Right forelimb (tissue), 1 donor: ENCODE measurements around the gene TTC7B.
A peak's percentile ranks its signal among the peaks of the same experiment; 100 is the strongest.

Experiments used
- DNase-seq: peaks from one replicate; pipeline ENCODE4 v3.0.0-alpha.2; 2018

The TTC7B gene

GRCh38 chr14:90499908-90500664 is 316.1 kb downstream of the TTC7B start:
- peak; percentile 39 for DNase-seq

- DNase-seq, result peak; percentile 4
These were observed 317.1 kb downstream of the TTC7B start for GRCh38 chr14:90499121-90499520.

- DNase-seq, result no peak
These were observed 318.0 kb downstream of the TTC7B start for GRCh38 chr14:90498198-90498597.

- no peak for DNase-seq
These were observed 319.9 kb downstream of the TTC7B start for GRCh38 chr14:90496379-90496778.

- DNase-seq, result peak; percentile 77
These were observed 320.6 kb downstream of the TTC7B start for GRCh38 chr14:90495357-90496276.

GRCh38 chr14:90491911-90492531 is 324.2 kb downstream of the TTC7B start:
- no peak for DNase-seq

- DNase-seq, result peak; percentile 80
These were observed 324.9 kb downstream of the TTC7B start for GRCh38 chr14:90491221-90491885.

GRCh38 chr14:90490720-90491050 is 325.5 kb downstream of the TTC7B start:
- no peak for DNase-seq

GRCh38 chr14:90489916-90490719 is 326.1 kb downstream of the TTC7B start:
- DNase-seq, result no peak

- no peak for DNase-seq
These were observed 326.9 kb downstream of the TTC7B start for GRCh38 chr14:90489306-90489705.

GRCh38 chr14:90488256-90488655 is 328.0 kb downstream of the TTC7B start:
- DNase-seq, result no peak

- no peak for DNase-seq
These were observed 328.8 kb downstream of the TTC7B start for GRCh38 chr14:90487462-90487861.

- DNase-seq, result no peak
These were observed 329.2 kb downstream of the TTC7B start for GRCh38 chr14:90487031-90487430.

GRCh38 chr14:90484291-90484690 is 331.9 kb downstream of the TTC7B start:
- no peak for DNase-seq

GRCh38 chr14:90483571-90483974 is 332.7 kb downstream of the TTC7B start:
- no peak for DNase-seq

- DNase-seq, result no peak
These were observed 333.1 kb downstream of the TTC7B start for GRCh38 chr14:90483117-90483516.

GRCh38 chr14:90475298-90475697 is 340.9 kb downstream of the TTC7B start:
- DNase-seq, result no peak
